SK-N-MC (cell line): Measurements from ENCODE around the gene ABI3BP.

Source experiments
- EZH2 ChIP-seq: fragments of 200-600 bp; sonication (generic); IDR thresholded peaks from one replicate; pipeline ENCODE4 v1.6.1; 2017; ENCODE audit warnings: antibody characterized with exemption
- FOXP2 ChIP-seq: optimal IDR thresholded peaks from 2 replicates; pipeline ENCODE3; 2011; ENCODE audit warnings: mild to moderate bottlenecking, moderate library complexity; ENCODE audit not compliant: insufficient read depth; ENCODE audit errors: extremely low read length, control extremely low read depth
- POLR2AphosphoS5 ChIP-seq: IDR thresholded peaks from 2 replicates; pipeline ENCODE4 v1.6.1; 2012; ENCODE audit warnings: mild to moderate bottlenecking, low read depth, low read length, borderline replicate concordance

- TF ChIP-seq POLR2AphosphoS5 (no peak), EZH2 (no peak), FOXP2 (no peak)
Observed at GRCh38 chr3:101017017-101017416, 23.8 kb upstream of the ABI3BP start.
